ENCODE data around the gene AKAP6. TPM values are rescaled to one million over a fixed set of nuclear protein-coding genes. Genes with fewer than 3 reads are reported as not detected.

The AKAP6 gene
- total and polyA plus RNA-seq, 4 donors, result 0.42 to 3.2 (median 1.7) TPM

DNA sequence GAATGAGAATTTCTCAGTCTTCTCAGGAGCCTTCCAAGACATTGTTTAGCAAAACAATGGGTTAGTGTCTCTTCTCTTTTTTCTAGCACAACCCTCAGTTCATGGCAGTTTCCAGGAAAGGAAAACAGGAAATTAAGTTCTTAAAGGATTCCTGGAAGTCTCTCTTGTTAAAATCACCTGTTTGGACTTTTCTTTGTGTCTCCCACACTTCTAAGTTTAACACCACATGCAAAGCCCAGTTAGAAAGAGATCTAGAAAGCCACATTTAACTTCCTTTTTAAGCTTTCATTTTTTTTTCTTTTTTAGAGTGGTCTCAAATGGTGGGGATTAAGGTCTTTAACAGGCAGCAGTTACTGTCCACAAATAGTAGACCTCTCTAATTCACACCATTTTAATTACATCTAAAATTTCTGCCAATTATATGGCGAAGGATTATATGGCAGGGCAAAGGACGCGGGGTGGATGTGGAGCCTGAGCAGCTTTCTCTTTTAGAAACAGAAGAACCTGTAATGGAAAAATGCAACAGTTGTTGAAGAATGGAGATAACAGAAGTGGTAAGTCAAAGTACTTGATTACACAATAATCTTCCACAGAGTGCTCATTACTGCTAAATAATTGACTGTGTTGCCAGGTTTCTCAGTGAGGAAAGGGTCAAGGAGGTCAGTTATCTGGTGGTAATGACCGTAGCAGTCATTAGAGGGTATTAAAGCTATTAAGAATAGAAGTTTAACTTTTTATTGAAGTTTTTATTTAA is 298.6 kb downstream of the AKAP6 start:
- 94% methylated on average over 4 of the region's 4 CpGs for WGBS
- H3K27me3 ChIP-seq (ENCODE audit: control insufficient read depth in 4 of 4, insufficient read depth in 4 of 4, low read length in 3 of 4), result no peaks in the 10 kb centered on the region
- no peak for DNase-seq (ENCODE audit: low spot score)
- H3K9me3 ChIP-seq (ENCODE audit: control insufficient read depth in 4 of 4, low read length in 3 of 4), result no peaks in the 10 kb centered on the region
- TF ChIP-seq YY1 (IDR thresholded peaks at IDR 0.05) (no peak), HNF4A (conservative IDR thresholded peaks at IDR 0.05) (peak in 1 of 2 donors; percentile 18), HNF4G (IDR thresholded peaks at IDR 0.05) (no peak), RXRA (IDR thresholded peaks at IDR 0.05) (no peak), FOXA2 (IDR thresholded peaks at IDR 0.05) (no peak)
- no peaks in the 10 kb centered on the region for H3K4me1 ChIP-seq (ENCODE audit: control insufficient read depth in 4 of 4, insufficient read depth in 4 of 4, low read length in 3 of 4)
- H3K4me3 ChIP-seq (ENCODE audit: low read depth in 1 of 3, low read length in 3 of 3), result no peak overlapping the region
- no peaks in the 10 kb centered on the region for H3K36me3 ChIP-seq (ENCODE audit: control insufficient read depth in 4 of 4, insufficient read depth in 3 of 4, low read depth in 1 of 4, low read length in 3 of 4)
- H3K9ac ChIP-seq (ENCODE audit: low read depth in 1 of 2, low read length in 2 of 2), result no peak overlapping the region
- H3K27ac ChIP-seq (ENCODE audit: low read depth in 1 of 2, low read length in 2 of 2), result no peak overlapping the region

DNA sequence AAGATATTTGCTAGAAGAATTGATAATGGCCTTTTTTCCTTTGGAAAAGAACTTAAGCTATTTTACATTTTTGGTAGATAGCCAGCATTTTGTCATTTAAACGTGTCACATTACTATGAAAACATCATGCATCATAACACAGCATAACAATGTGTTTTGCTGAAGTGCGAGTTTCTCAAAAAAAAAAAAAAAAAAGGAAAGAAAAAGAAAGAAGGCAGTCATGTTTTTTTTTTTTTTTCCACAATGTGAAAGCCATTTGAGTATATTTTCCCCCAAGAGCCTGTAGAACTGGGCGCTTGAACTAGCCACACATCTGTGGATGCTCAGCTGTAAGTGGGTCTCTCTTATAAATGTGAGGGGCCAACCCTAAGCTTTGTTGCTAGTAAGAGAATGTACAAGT is 300.1 kb downstream of the AKAP6 start:
- H3K27ac ChIP-seq (ENCODE audit: low read depth in 1 of 2, low read length in 2 of 2), result no peak overlapping the region
- no peaks in the 10 kb centered on the region for H3K9me3 ChIP-seq (ENCODE audit: control insufficient read depth in 4 of 4, low read length in 3 of 4)
- no peak overlapping the region for H3K9ac ChIP-seq (ENCODE audit: low read depth in 1 of 2, low read length in 2 of 2)
- TF ChIP-seq ZBTB33 (IDR thresholded peaks at IDR 0.05) (no peak), TAF1 (conservative IDR thresholded peaks at IDR 0.05) (no peak), HNF4G (IDR thresholded peaks at IDR 0.05) (no peak), EGR1 (IDR thresholded peaks at IDR 0.05; ENCODE audit: low read depth in 2 of 2) (no peak), FOXA2 (IDR thresholded peaks at IDR 0.05) (no peak), ATF3 (IDR thresholded peaks at IDR 0.05) (no peak), FOXA1 (IDR thresholded peaks at IDR 0.05) (no peak), HNF4A (conservative IDR thresholded peaks at IDR 0.05) (no peak), REST (IDR thresholded peaks at IDR 0.05) (no peak), RXRA (IDR thresholded peaks at IDR 0.05) (no peak), YY1 (IDR thresholded peaks at IDR 0.05) (no peak)
- TF ChIP-seq, protein P1, sequence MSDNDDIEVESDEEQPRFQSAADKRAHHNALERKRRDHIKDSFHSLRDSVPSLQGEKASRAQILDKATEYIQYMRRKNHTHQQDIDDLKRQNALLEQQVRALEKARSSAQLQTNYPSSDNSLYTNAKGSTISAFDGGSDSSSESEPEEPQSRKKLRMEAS (IDR thresholded peaks at IDR 0.05), result no peak
- H3K4me3 ChIP-seq (ENCODE audit: low read depth in 1 of 3, low read length in 3 of 3), result no peak overlapping the region
- no peak for DNase-seq (ENCODE audit: low spot score)
- H3K27me3 ChIP-seq (ENCODE audit: control insufficient read depth in 4 of 4, insufficient read depth in 4 of 4, low read length in 3 of 4), result no peaks in the 10 kb centered on the region
- H3K4me1 ChIP-seq (ENCODE audit: control insufficient read depth in 4 of 4, insufficient read depth in 4 of 4, low read length in 3 of 4), result peaks cover 0 to 2% (median under 1%) of the 10 kb centered on the region in 4 donors
- no peaks in the 10 kb centered on the region for H3K36me3 ChIP-seq (ENCODE audit: control insufficient read depth in 4 of 4, insufficient read depth in 3 of 4, low read depth in 1 of 4, low read length in 3 of 4)
- WGBS, result 82% methylated on average over 3 of the region's 3 CpGs
